Endothelial cell of umbilical vein (primary cell): ENCODE measurements around the gene STK32C. TPM values are rescaled to one million over a fixed set of nuclear protein-coding genes. Genes with fewer than 3 reads are reported as not detected.
A peak's percentile ranks its signal among the peaks of the same experiment; 100 is the strongest.

ENCODE experiments used
- BruUV-seq: library from RNA; stranded (reverse); fragments of 400-500 nt; replicated peaks from 2 replicates; lab custom pipeline; 2021; lab: Mats Ljungman, UMichigan
- CTCF ChIA-PET: fragments of 300-600, 350-600 bp; sonication (Branson Sonifier 250); formaldehyde crosslinking; loops from one replicate; lab custom pipeline; 2021; ENCODE audit warnings: antibody characterized with exemption, inconsistent platforms; lab: Charles Lee
- POLR2A ChIA-PET: fragments of 300-600, 350-600 bp; sonication (Branson Sonifier 250); formaldehyde crosslinking; loops from one replicate; lab custom pipeline; 2021; ENCODE audit warnings: antibody characterized with exemption, inconsistent platforms; lab: Charles Lee
- DNase-seq: peaks from one replicate; pipeline ENCODE4 v3.0.0-alpha.2; 2011; ENCODE audit warnings: low read depth, low spot score
- FAIRE-seq: peaks from 2 replicates; lab custom pipeline; 2011; peaks lifted over from hg19 to GRCh38; lab: Jason Lieb, UNC
- H2AFZ ChIP-seq: 2 replicates; pipeline ENCODE4 v1.6.0; 2012; ENCODE audit warnings: low read depth, low read length, control low read depth, inconsistent platforms
- H3K27ac ChIP-seq: 2 replicates; pipeline ENCODE4 v1.5.1; 2011; ENCODE audit warnings: low read depth, mild to moderate bottlenecking, control low read depth, low read length, moderate library complexity; ENCODE audit not compliant: insufficient read depth
- H3K27me3 ChIP-seq, 2 experiments: 2 replicates each; pipeline versions ENCODE4 v1.6.0 to v1.6.1; 2011; ENCODE audit warnings: low read length in 2 of 2, mixed read lengths in 1 of 2; ENCODE audit not compliant: control insufficient read depth in 2 of 2, insufficient read depth in 2 of 2
- H3K36me3 ChIP-seq, 2 experiments: 2 replicates in 1 of 2; 3 replicates in 1 of 2; pipeline ENCODE4 v1.5.1; 2011; ENCODE audit warnings: low read length in 2 of 2, mild to moderate bottlenecking in 1 of 2, moderate library complexity in 1 of 2; ENCODE audit not compliant: control insufficient read depth in 2 of 2, insufficient read depth in 2 of 2; ENCODE audit errors: extremely low read depth in 1 of 2
- H3K4me1 ChIP-seq: 3 replicates; pipeline ENCODE4 v1.5.1; 2011; ENCODE audit warnings: mild to moderate bottlenecking, low read length; ENCODE audit not compliant: control insufficient read depth, insufficient read depth; ENCODE audit errors: extremely low read depth
- H3K4me2 ChIP-seq: 2 replicates; pipeline ENCODE4 v1.6.1; 2011; ENCODE audit warnings: low read length, control low read depth, mixed read lengths; ENCODE audit not compliant: insufficient read depth
- H3K4me3 ChIP-seq, 3 experiments: fragments of 200-600 bp in 1 of 3; sonication (generic), shearing (Covaris generic) in 1 of 3; replicated peaks in 1 of 3; 2 replicates each; pipeline ENCODE4 v1.5.1; 2011 to 2016; ENCODE audit warnings: control low read depth in 3 of 3, low read length in 3 of 3, mild to moderate bottlenecking in 2 of 3, inconsistent platforms in 1 of 3, low read depth in 1 of 3, moderate library complexity in 1 of 3; ENCODE audit not compliant: insufficient read depth in 1 of 3
- H3K79me2 ChIP-seq: 2 replicates; pipeline ENCODE4 v1.6.0; 2012; ENCODE audit warnings: low read length, inconsistent platforms; ENCODE audit not compliant: control insufficient read depth, insufficient read depth
- H3K9ac ChIP-seq: replicated peaks from 2 replicates; pipeline ENCODE3; 2011; ENCODE audit warnings: low read length, control low read depth; ENCODE audit not compliant: insufficient read depth; ENCODE audit errors: extremely low read depth
- H3K9me1 ChIP-seq: replicated peaks from 3 replicates; pipeline ENCODE4 v1.6.0; 2011; ENCODE audit warnings: mild to moderate bottlenecking, low read length; ENCODE audit not compliant: control insufficient read depth, insufficient read depth; ENCODE audit errors: extremely low read depth
- H3K9me3 ChIP-seq: replicated peaks from 2 replicates; pipeline ENCODE4 v1.5.1; 2012; ENCODE audit warnings: low read length, inconsistent platforms; ENCODE audit not compliant: control insufficient read depth, insufficient read depth
- H4K20me1 ChIP-seq: replicated peaks from 2 replicates; pipeline ENCODE3; 2011; ENCODE audit warnings: mild to moderate bottlenecking, low read length; ENCODE audit not compliant: control insufficient read depth, insufficient read depth; ENCODE audit errors: extremely low read depth
- CTCF ChIP-seq, 2 donors: IDR thresholded peaks; 1 replicate in 1 of 2; 2 replicates in 1 of 2; pipeline ENCODE4 v1.5.1; 2011; ENCODE audit warnings: low read length in 2 of 2, mild to moderate bottlenecking in 2 of 2, moderate library complexity in 2 of 2, control low read depth in 1 of 2, inconsistent platforms in 1 of 2, low read depth in 1 of 2; ENCODE audit not compliant: insufficient read depth in 1 of 2; ENCODE audit errors: extremely low read depth in 1 of 2
- FOS ChIP-seq: IDR thresholded peaks from 2 replicates; pipeline ENCODE4 v1.6.1; 2011; ENCODE audit warnings: mild to moderate bottlenecking, low read length, moderate library complexity, borderline replicate concordance; ENCODE audit not compliant: insufficient read depth
- GATA2 ChIP-seq: IDR thresholded peaks from 2 replicates; pipeline ENCODE4 v1.7.0; 2011; ENCODE audit warnings: low read depth, mild to moderate bottlenecking, moderate library complexity, mixed read lengths, low read length; ENCODE audit not compliant: insufficient read length, insufficient read depth
- JUN ChIP-seq: IDR thresholded peaks from 2 replicates; pipeline ENCODE4 v1.6.1; 2011; ENCODE audit warnings: borderline replicate concordance, low read depth; ENCODE audit not compliant: insufficient read length, insufficient read depth
- POLR2AphosphoS5 ChIP-seq: IDR thresholded peaks from 2 replicates; pipeline ENCODE4 v1.6.1; 2012; ENCODE audit warnings: low read depth, mild to moderate bottlenecking, control low read depth, low read length, moderate library complexity; ENCODE audit not compliant: insufficient read depth
- dilution Hi-C: fragments of 300-500 bp; cut with MboI; formaldehyde crosslinking; loops from one replicate; pipeline ENCODE4 v1.15.0; 2019; ENCODE audit warnings: low sequenced_read_pairs; ENCODE audit not compliant: extremely low pct_ligation_motif_present
- intact Hi-C: fragments of 100-400 bp; cut with micrococcal nuclease; formaldehyde crosslinking; loops from one replicate; pipeline ENCODE4 v1.10.0; 2022
- polyA plus RNA-seq, 4 experiments: library from polyadenylated mRNA; depleted of rRNA in 3 of 4; stranded (reverse) in 3 of 4; unstranded in 1 of 4; fragments of >200 nt; gene quantifications; 2 replicates each; pipeline versions ENCODE4 v1.2.1 to v1.2.3, GENCODE V29; 2011 to 2012; ENCODE audit warnings: missing spikeins in 1 of 4
- total RNA-seq: library from RNA; stranded (reverse); gene quantifications from 2 replicates; pipeline ENCODE4 v1.2.3, GENCODE V29; 2021

The STK32C gene
- total and polyA plus RNA-seq, 2 donors (not counting 3 experiments of a cell fraction or from before 2014, with no cell fraction given): 5.4 to 14.1 TPM

- H3K27me3 ChIP-seq: no peaks in the 10 kb centered on the region
- FAIRE-seq (peak; percentile 81), DNase-seq (peak; percentile 65)
- peaks cover 20% of the 10 kb centered on the region for H3K4me1 ChIP-seq
- dilution Hi-C loops: no loop called here
- peak overlapping the region; percentile 13 to 71 (median 60) for H3K4me3 ChIP-seq
- H3K27ac ChIP-seq: peak overlapping the region; percentile 40
- intact Hi-C loops: loop anchor here (1.0 kb wide), 2 partner anchors 22 to 430 kb away; no protein-coding TSS in a partner anchor
- H3K9ac ChIP-seq: peak overlapping the region; percentile 17
- no peaks in the 10 kb centered on the region for H3K9me1 ChIP-seq
- H3K79me2 ChIP-seq: peaks cover 42% of the 10 kb centered on the region
- peak overlapping the region; percentile 91 for H3K4me2 ChIP-seq
- TF ChIP-seq GATA2 (peak; percentile 38), CTCF (IDR thresholded peaks at IDR 0.05; ENCODE audit: extremely low read depth in 1 of 2, insufficient read depth in 1 of 2, low read depth in 1 of 2, low read length in 2 of 2) (no peak), POLR2AphosphoS5 (peak; percentile 47), JUN (peak; percentile 54), FOS (peak; percentile 69)
- H2AFZ ChIP-seq: no peak overlapping the region
- ChIA-PET CTCF (interaction anchor here (1.0 to 1.2 kb wide), 4 partner anchors 10 to 110 kb away, joined by 3 read pairs; no protein-coding TSS in a partner anchor), POLR2A (interaction anchor here (0.6 kb wide), 1 partner anchor 22 kb away, joined by 4 read pairs; the partner anchor contains the start of gene STK32C)
- no peaks in the 10 kb centered on the region for H4K20me1 ChIP-seq
- no peaks in the 10 kb centered on the region for H3K36me3 ChIP-seq
- BruUV-seq: no TSS peak
- no peaks in the 10 kb centered on the region for H3K9me3 ChIP-seq
Measured at GRCh38 chr10:132329565-132330485, 22.1 kb upstream of the STK32C start.
